Fibroblast of gingiva (primary cell): ENCODE measurements around the gene PTPRA.
"Not testable (repeated sequence)": the region's sequence is repeated elsewhere in the genome, so short reads cannot be mapped to it uniquely, and the experiment has no call there.

ENCODE experiments used
- DNase-seq: peaks from one replicate; pipeline ENCODE4 v3.0.0-alpha.2; 2011; ENCODE audit warnings: low read depth

The PTPRA gene

DNA sequence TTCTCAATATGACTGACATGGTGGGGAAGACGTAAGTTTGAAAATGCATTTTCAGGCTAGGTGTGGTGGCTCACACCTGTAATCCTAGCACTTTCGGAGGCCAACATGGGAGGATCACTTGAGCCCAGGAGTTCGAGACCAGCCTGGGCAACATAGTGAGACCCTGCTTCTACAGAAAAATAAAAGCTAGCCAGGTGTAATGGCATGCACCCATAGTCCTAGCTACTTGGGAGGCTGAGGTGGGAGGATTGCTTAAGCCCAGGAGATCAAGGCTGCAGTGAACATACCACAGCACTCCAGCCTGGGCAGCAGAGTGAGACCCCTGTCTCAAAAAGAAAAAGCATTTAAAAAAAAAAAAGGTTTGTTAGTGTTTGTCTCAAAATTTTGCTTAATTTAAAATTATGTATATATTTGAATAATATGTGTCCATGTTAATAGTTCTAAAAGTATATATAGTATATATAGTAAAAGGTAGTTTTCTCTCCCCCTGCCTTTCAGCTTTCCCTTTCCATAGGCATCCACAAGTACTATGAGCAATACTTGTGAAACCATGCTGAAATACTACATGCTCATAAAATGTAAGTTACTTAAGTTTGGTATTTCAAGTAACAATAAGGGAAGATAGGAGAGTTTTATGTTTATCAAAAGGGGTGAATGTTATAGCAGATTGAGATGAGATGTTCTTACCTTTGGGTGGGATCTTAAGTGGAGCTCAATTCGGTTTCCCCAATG lies 15.1 kb downstream of the PTPRA start:
- DNase-seq, result no peak

GRCh38 chr20:2889209-2889608 lies 15.9 kb downstream of the PTPRA start:
- no peak for DNase-seq

DNA sequence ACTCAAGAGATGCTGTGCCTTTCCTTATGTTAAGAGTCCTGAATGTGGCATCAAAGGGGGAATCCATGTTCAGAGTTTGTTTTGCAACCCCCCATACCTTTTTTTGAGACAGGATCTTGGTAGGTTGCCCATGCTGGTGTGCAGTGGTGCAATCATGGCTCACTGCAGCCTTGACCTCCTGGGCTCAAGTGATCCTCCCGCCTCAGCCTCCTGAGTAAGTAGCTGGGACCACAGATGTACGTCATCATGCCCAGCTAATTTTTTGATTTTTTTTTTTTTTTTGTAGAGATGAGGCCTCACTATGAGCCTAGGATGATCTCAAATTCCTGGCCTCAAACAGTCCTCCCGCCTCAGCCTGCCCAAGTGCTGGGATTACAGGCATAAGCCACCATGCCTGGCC lies 16.5 kb downstream of the PTPRA start:
- DNase-seq, result no peak

DNA sequence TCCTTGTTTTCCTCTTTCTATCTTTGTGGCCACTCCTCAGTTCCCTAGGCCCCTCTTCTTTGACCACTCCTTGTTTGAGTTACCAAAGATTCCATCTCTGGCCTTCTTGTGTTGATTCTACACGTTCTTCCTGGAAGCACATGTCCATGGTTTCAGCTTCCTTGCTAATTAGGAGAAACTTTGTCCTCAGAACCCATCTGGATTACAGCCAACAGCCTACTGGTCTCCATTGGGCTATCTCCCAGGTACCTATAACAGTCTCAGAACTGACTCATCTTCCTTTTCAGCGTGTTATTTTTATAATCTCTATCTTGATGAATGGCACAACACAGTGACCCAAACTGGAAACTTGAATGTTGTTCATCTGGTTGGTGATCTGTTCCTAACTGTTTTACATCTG lies 17.5 kb downstream of the PTPRA start:
- no peak for DNase-seq

GRCh38 chr20:2891343-2891742 lies 18.1 kb downstream of the PTPRA start:
- no peak for DNase-seq

DNA sequence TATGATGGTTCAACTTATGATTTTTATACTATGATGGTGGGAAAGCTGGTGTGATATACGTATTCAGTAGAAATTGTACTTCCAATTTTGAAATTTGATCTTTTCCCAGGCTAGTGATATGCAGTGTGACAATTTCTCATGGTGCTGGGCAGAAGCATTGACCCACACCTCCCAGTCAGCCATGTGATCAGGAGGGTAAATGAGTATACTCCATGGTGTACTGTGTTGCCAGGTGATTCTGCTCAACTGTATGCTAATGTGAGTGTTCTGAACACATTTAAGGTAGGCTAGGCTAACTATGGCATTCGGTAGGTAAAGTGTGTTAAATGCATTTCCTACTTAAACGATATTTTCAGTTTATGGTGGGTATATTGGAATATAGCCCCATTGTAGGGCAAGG lies 19.1 kb downstream of the PTPRA start:
- DNase-seq, result no peak

DNA sequence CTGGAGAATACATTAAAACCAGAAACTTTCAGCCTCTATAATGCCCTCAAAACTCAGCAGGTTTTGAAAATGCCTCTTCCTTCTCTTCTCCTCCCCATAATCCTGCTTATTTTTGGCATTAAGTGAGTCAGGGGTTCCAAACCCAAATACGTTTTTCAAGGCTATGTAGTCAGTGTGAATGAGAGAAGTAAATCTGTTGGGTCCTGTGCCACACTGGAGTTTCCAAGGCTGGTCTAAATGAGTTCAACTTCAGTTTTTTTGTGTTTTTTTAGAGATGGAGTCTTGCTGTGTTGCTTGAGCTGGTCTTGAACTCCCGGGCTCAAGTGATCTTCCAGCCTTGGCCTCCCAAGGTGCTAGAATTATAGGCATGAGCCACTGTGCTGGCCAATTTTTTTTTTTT lies 20.9 kb downstream of the PTPRA start:
- DNase-seq, result no peak

GRCh38 chr20:2895154-2895553 lies 21.9 kb downstream of the PTPRA start:
- not testable (repeated sequence) for DNase-seq

DNA sequence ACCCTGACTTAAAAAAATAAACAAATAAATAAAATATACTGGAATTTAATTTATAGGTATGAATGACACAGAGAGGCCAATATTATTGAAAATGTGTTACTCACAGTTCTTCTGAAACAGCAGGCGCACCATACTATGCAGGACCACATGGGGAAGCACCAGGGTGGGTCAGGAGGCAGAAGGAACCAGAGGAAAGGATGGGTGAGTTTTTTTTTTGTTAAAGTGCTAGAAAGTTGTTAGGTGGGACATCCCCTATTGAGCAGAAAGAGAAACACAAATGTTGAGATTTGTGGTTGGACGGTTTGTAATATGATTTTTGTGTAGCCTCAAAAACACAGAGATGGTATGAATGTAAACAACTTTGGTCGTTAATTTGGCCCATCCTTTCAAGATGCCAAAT lies 26.0 kb downstream of the PTPRA start:
- DNase-seq, result no peak

DNA sequence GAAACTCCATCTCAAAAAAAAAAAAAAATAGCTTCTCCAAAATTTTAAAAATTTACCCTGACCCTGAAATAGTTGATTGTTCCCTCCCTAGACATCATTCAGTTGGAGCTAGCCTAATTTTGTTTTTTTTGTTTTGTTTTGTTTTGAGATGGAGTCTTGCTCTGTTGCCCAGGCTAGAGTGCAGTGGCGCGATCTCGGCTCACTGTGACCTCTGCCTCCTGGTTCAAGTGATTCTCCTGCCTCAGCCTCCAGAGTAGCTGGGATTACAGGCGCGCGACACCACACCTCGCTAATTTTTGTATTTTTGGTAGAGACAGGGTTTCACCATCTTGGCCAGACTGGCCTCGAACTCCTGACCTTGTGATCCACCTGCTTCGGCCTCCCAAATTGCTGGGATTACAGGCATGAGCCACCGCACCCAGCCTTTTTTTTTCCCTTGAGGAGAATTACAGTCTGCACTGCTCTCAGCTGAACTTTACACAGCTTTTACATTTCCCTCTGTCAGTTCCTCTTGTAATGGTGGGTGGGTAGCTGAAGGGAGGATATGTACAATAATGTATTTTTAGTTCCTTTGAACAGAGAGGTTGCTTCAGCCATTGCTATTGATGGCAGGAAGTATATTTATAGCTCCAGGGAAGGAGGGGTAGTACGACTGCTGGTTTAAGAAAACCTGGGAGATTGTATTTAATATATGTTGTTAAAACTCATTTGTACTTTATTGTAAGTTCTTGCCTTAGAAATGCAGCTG lies 27.7 kb downstream of the PTPRA start:
- DNase-seq, result no peak

DNA sequence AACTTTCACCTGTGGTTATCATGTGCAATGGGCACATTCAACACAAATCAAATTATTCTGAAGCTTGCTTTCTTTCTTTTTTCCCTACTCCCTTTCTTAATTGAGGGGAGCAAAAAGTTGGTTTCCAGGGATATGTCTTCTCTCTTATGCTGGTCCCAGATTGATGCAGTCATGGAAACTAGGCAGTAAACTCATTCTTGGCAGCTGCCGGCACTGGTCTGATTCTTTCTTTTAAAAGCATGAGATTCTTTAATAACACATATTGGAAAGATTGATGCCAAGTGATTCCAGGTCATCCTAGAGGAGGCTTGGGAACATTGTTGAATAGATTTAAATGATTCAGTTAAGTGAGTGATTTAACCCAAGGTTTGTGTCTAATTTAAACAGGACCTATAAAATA lies 29.0 kb downstream of the PTPRA start:
- DNase-seq, result no peak

GRCh38 chr20:2902818-2903217 lies 29.5 kb downstream of the PTPRA start:
- no peak for DNase-seq

DNA sequence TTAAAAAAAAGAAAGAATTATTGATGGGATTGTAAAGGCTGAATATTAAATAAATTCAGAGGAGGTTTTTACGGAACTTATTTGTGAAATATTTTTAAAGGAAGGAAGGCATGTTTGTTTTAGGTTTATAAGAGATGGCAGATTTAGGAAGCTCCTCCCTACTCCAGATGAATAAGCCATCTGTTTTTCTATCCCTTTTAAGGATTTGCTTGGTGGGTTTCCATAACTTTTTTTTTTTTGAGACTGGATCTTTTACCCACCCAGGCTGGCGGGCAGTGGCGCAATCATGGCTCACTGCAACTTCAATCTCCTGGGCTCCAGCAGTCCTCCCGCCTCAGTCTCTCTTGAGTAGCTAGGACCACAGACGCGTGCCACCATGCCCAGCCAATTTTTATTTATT lies 30.4 kb downstream of the PTPRA start:
- no peak for DNase-seq

DNA sequence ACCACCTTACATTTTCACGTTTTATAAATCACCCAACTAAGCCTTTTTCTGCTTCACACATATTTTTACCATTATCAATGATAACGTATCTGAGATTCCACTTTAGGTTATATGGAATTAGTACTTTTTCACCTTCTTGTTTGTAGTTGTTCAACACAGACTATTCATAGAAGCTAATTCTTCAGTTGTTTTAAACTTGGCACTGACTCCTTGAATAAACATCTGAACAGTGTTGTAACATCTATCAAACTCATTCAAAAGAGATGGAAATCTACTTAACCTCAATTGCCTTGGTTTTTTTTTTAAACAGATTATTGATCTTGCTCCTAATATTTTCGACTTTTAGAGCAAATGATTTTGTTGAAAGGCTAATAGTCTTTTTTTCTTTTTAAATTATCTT lies 34.2 kb downstream of the PTPRA start:
- no peak for DNase-seq

GRCh38 chr20:2909953-2910352 lies 36.7 kb downstream of the PTPRA start:
- DNase-seq, result no peak

DNA sequence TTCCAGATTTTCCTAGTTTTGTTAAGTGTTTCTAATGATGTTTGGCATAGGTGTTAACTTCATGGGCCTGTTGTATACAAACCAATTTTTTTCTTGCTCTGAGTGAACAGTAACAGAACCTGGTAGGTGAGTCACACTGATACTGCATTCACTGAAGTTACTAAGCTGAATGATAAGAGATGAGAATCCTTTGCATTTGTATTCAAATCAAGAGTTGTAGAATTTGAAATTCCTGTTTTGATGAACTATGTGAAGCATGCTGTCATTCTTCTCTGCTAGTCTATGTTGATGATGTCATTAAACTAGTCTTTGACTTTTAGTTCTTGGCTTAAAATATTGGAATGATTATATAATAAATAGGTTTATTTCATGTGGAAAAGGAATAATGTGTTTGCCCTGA lies 37.9 kb downstream of the PTPRA start:
- DNase-seq, result no peak

DNA sequence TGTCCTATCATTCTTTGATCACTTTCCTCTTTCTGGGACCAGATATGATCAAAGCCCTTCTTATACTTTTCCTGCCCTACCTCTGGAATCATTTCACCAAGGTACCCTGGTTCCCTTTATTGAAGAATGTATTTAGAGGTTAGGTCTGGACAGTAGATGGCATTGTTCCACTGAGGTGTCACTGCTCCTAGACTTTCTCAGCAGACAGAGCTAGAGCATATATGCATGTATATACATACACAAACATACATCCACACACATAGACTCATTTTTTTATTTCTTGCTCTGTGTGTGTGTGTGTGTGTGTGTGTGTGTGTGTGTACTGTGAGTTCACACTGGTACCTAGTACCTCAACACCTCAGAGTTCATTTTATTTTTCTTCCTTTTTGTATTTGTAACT lies 40.9 kb downstream of the PTPRA start:
- no peak for DNase-seq

DNA sequence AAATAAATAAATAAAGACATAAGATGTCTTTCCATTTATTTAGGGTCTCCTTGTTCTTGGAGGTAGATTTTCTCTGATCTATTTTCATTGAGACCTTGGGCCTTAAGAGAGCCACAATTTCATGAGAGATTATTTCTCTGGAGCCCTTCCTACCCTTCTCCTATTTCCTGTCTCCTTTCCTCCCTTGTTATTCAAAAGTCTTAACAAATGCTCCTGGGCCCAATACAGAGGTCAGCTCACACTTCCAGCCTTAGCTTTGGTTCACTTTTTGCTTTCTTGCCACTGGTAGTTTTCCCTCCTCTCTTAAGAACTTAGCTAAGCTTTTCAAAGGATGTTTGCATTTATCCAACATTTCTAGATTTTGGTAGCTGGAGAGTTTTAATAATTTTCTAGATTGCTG lies 44.0 kb downstream of the PTPRA start:
- DNase-seq, result no peak

DNA sequence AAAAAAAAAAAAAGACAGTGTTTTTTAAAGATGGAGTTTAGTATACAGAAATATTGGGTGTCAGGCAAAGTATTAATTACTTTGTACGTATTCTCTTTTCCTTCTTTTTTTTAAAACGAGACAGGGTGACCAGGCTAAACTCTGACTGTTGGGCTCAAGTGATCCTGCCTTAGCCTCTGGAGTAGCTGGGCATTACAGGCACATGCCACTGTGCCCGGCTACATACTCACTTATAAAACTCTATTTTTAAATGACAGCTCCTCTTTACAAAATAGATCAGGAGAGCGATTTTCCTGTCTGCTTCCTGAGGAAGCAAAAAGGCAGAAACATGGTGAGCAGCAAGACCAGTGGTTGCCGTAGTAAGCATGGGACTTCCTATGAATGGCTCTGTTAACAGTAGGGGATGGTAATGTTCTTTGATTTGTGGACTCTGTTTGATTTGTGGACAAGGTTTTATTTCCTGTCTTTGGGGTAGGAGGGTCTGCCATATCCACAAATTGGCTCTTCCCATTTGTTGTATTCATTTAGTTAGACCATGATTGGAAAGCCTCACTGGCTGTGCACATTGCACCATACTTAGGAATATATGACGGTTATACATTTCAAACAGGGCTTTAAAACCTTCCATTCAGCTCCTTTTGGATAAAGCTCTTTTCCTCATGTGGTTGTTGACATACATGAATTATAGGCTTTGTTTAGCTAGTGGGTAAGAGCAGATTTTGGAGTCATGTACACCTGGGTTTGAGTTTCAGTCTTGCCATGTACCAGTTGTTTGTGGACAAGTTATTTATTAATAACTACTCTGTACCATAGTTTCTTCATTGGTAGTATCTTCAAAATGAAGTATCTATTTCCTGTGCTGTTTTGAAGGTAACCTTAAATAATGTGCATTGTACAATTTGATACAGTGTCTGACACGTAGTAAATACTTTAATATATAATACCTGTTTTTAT lies 45.1 kb downstream of the PTPRA start:
- DNase-seq, result no peak

DNA sequence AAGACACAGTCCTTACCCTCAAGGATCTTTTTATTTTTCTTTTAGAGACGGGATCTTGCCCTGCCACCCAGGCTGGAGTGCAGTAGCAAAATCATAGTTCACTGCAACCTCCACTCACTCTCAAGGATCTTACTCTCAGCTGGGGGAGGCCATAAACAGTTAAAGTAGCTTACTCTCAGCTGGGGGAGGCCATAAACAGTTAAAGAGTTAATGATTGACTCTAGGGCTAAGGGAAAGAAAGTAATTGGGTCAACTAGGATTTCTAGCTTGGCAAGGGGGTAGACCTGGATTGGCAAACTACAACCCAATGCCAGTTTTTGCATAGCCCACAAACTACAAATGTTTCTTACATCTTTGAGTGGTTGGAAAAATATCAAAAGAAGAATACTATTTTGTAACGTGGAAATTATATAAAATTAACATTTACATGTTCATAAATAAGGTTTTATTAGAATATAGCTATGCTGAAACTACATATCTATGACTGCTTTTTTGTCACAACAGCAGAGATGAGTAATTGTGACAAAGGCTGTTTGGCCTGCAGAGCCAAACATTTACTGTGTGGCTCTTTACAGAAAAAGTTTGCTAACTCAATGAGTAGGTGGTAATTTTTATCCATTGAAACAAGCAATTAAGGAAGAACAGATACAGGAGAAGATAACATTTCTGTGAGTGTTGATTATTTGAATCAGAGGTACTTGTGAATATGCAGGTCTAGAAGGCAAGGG lies 46.4 kb downstream of the PTPRA start:
- DNase-seq, result no peak

DNA sequence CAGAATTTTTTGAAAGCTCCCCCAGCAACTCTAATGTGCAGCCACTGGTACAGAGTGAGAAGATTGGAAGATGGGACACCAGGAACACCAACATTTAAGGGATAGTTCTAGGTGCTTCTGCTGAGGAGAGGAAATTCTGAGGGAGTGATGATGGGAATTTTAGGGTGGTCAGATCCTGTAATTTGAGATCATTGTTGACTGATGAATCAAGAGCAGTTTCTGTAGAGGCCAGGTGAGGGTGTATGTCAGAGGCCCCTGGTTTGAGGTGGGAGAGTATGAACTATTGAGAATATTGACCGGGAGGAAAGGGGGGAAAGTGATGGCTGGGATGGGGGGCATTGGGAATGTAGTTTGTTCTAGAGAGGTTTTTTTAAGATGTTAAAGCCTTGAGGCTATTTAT lies 47.2 kb downstream of the PTPRA start:
- no peak for DNase-seq

GRCh38 chr20:2921506-2921905 lies 48.2 kb downstream of the PTPRA start:
- DNase-seq, result no peak
